ENCODE results near the gene CES2.
"Not testable (repeated sequence)": the region's sequence is repeated elsewhere in the genome, so short reads cannot be mapped to it uniquely, and the experiment has no call there.

Gene CES2

DNA sequence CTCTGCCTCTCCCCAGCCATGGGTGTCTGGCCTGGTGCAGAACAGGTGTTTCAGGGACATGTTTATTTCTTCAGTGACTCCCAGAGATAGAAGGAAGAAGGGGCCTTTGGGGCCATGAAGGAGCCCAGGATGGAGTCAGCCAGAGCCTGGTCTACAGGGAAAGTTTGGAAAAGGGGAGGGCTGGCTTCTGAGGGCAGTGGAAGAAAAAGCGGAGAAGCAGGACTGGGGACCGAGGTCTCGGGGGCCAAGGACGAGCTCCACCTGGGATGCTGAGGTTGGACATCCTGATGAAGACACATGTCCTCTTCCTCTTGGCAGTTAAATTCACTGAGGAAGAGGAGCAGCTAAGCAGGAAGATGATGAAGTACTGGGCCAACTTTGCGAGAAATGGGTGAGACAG lies 7.7 kb downstream of the CES2 start:
- TF ChIP-seq POLR2A (IDR thresholded peaks at IDR 0.05; ENCODE audit: low read length) (no peak), GATA1 (IDR thresholded peaks at IDR 0.05; ENCODE audit: low read depth, low read length) (no peak)
- DNase-seq = no peak

DNA sequence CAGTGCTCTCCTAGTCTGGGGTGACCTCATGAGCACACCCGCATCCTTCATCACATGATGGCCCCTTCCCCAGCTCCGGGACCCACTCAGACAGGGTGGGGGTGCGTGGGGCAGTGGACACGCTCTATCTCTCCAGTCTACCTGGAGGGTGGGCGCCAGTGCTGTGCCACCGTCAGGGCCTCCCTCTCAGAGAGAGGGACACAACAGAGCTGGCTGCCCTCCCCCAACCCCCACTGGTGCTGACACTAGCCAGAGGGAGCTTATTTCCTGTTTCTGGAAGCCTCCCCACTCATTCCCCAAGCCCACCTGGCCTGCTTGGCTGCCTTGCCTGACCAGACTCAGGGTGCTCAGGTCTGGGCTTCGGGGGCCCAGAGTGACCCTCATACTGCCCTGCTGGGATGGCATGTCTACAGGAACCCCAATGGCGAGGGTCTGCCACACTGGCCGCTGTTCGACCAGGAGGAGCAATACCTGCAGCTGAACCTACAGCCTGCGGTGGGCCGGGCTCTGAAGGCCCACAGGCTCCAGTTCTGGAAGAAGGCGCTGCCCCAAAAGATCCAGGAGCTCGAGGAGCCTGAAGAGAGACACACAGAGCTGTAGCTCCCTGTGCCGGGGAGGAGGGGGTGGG lies 8.2 kb downstream of the CES2 start:
- DNase-seq = no peak
- TF ChIP-seq POLR2A (IDR thresholded peaks at IDR 0.05; ENCODE audit: low read length) = no peak
- no peak for TF ChIP-seq GATA1 (IDR thresholded peaks at IDR 0.05; ENCODE audit: low read depth, low read length)

DNA sequence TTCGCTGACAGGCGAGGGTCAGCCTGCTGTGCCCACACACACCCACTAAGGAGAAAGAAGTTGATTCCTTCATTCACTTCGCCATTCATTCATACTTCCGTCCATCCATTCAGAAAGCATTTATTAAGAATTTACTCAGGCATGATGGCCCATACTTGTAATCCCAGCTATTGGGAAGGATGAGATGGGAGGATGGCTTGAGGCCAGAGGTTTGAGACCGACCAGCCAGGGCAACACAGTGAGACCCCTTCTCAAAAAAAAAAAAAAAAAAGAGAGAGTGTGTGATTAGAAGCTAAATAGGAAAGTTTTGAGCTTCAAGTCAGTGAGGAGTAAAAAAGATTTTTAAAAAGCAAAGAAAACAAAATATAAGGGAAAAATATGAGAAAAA lies 8.7 kb downstream of the CES2 start:
- no peak for DNase-seq
- TF ChIP-seq GATA1 (IDR thresholded peaks at IDR 0.05; ENCODE audit: low read depth, low read length) (no peak), POLR2A (IDR thresholded peaks at IDR 0.05; ENCODE audit: low read length) (no peak)

DNA sequence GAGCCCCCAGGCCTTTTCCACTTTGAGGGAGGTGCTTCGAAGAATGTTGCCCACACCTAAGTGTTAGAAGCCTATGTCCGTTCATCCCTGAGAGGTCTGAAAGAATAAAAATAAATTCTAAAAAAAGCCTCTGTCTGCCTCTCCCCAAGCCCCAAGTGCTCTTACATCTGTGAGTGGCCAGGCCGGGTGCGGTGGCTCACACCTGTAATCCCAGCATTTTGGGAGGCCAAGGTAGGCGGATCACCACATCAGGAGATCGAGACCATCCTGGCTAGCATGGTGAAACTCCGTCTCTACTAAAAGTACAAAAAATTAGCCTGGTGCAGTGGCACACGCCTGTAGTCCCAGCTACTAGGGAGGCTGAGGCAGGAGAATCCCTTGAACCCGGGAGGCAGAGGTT lies 9.7 kb downstream of the CES2 start:
- DNase-seq = not testable (repeated sequence)

DNA sequence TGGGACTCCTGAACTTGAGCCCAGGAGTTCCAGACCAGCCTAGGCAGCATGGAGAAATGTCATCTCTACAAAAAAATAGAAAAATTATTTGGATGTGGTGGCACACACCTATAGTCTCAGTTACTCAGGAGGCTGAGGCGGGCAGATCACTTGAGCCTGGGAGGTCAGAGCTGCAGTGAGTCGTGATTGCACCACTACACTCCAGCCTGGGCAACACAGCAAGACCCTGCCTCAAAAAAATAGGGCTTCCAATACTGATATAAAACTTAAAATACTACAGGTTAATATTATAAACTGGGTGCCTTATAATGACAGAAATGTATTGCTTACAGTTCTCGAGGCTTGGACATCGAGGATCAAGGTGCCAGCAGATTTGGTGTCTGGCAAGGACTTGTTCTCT lies 10.6 kb downstream of the CES2 start:
- no peak for DNase-seq
- TF ChIP-seq GATA1 (IDR thresholded peaks at IDR 0.05; ENCODE audit: low read depth, low read length) (no peak), POLR2A (IDR thresholded peaks at IDR 0.05; ENCODE audit: low read length) (no peak)

DNA sequence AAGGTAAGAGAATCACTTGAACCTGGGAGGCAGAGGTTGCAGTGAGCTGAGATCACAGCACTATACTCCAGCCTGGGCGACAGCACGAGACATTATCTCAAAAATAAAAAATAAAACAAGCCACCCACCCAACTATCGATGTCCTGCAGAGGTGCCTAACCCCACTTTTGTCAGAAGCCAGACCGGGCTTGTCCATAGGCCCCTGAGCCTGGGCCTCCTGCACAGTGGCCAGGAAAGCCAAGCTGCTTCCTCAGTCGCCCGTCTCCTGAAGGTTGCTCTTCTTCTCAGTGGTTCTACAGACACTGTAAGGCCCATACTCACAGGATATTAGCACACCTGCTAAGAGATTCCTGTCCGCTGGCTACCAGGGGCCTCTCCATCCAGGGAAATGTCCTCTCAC lies 11.2 kb downstream of the CES2 start:
- no peak for DNase-seq
- TF ChIP-seq GATA1 (IDR thresholded peaks at IDR 0.05; ENCODE audit: low read depth, low read length) = no peak
- no peak for TF ChIP-seq POLR2A (IDR thresholded peaks at IDR 0.05; ENCODE audit: low read length)

DNA sequence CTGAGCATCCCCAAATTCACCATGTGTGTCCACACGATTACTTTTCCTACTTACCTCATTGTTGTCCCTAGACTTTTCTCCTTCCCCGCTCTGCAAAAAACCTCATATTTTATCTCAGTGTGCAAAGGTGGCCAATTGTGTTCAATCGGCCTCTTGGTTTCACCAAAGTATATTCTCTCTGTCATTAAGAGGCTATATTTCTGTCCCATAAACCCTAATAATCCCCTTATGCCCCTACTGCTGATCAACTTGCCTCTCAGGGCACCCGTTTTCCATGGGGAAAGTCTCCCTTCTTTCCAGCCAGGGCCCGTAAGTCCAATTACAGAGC lies 11.6 kb downstream of the CES2 start:
- TF ChIP-seq POLR2A (IDR thresholded peaks at IDR 0.05; ENCODE audit: low read length) (no peak), GATA1 (IDR thresholded peaks at IDR 0.05; ENCODE audit: low read depth, low read length) (no peak)
- DNase-seq = no peak

DNA sequence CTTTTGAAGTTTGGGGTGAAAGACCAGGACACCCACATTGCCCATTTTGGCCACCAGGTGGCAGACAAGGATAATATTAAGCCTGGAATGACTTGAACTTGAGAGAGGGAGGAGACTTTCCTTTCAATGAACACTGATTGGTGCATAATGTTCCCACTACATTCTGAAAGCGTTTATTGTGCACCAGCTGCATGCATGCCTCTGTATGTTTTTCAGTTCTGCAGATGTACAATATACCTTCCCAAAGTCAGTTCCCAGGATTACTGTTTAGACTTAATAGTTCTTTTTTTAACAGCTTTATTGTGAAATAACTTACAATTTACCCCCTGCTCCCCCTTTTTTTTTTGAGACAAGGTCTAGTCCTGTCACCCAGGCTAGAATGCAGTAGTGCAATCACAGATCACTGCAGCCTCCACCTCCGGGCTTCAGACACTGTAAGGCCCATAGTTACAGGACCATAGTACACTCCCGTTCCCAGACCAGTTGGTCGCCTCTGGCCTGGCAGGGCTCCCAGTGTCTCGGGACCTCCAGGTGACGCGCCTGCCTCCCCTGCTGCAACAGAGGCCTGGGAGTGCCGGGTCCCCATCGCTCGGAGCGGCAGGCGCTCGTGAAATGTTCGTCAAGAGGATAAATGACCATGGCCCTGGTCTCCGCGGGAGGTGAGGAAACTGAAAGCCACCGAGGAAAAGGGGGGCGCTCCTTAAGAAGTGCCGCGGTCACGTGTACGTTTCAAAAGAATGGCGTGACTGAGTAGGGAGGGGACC lies 12.2 kb downstream of the CES2 start:
- TF ChIP-seq POLR2A (IDR thresholded peaks at IDR 0.05; ENCODE audit: low read length) (no peak), GATA1 (IDR thresholded peaks at IDR 0.05; ENCODE audit: low read depth, low read length) (no peak)
- peak; percentile 81 to 90 for DNase-seq

DNA sequence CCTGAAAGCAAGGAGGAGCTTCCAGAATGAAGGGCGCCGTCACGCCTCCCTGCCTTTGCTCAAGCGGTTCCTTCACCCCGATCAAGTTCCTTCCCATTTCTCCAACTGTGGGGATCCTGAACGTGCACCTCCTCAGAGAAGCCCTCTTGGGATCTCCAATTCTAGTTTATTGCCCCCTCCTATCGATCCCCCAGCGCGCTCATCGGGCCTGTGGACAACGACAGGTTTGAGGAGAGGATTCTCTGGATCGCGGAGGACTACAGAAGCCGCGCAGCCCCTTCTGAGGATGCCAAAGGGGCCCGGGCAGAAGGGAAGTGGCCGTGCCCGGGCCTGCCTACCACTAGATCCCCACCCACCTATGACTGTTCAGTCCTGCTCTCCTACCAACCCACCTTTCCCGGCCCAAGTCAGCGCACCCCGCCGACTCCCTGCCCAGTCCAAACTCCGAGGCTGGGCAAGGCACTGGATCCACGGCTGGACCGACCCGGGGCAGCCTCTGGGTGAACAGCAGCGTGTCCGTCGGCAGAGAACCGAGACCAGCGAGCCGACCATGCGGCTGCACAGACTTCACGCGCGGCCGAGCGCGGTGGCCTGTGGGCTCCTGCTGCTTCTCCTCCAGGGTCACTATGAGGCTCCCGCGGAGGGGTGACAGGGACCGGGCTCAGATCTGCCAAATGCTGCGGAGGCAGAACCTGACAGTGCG lies 13.0 kb downstream of the CES2 start:
- TF ChIP-seq POLR2A (IDR thresholded peaks at IDR 0.05; ENCODE audit: low read length) (no peak), GATA1 (IDR thresholded peaks at IDR 0.05; ENCODE audit: low read depth, low read length) (no peak)
- no peak for DNase-seq

DNA sequence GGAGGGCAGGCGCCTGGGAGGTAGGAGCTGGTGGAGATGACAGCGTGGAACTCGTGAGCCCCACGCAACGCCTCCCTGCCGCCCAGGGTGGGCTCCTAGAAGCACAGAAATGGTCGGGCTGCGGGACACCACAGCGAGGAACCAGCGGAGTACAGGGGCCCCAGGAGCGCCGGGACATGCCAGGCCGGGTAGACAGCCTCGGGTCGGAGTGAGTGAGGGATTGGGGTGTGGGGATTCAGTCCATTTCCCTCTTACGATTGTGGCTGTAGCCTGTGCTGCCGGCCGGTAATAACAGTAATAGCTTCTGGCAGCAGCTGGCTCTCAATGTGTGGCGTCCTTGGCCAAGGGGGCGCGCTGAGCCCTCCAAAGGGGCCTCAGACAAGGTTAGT lies 13.5 kb downstream of the CES2 start:
- no peak for DNase-seq
- TF ChIP-seq POLR2A (IDR thresholded peaks at IDR 0.05; ENCODE audit: low read length) (no peak), GATA1 (IDR thresholded peaks at IDR 0.05; ENCODE audit: low read depth, low read length) (no peak)

DNA sequence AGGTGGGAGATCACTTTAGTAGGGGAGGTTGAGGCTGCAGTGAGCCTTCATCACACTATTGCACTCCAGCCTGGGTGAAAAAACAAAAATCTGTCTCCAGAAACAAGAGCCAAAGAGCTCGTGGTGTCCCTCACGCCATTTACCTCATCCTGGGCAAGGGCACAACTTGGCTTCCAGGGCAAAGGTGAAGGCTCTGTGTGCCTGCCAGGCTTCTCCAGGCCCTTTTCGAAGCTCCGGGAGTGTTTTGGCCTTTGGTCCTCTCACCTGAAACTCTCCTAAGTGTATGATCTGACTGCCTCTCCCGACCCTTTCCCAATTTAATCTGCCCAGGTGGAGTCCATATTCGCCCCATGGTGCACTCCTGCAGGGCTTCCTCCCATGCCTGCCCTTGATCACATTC lies 14.2 kb downstream of the CES2 start:
- no peak for DNase-seq
- TF ChIP-seq POLR2A (IDR thresholded peaks at IDR 0.05; ENCODE audit: low read length) = no peak
- no peak for TF ChIP-seq GATA1 (IDR thresholded peaks at IDR 0.05; ENCODE audit: low read depth, low read length)

DNA sequence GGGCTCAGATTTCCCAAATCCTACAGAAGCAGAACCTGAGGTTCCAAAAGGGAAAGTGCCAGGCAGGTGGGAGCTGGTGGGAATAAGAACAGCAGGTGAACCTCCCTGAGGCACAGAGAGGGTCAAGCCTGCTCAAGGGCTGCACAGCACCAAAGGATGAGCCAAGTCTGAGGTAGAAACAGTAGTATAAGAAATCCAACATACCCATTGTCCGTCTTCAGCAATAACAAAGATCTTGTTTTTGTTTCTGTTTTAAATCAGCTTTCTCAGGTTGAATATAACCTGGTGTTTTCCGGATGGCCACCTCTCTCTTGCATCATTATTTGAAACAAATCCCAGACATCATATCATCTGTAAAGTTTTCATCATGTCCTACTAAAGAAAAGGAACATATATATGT lies 15.1 kb downstream of the CES2 start:
- TF ChIP-seq POLR2A (IDR thresholded peaks at IDR 0.05; ENCODE audit: low read length) (no peak), GATA1 (IDR thresholded peaks at IDR 0.05; ENCODE audit: low read depth, low read length) (no peak)
- no peak for DNase-seq

DNA sequence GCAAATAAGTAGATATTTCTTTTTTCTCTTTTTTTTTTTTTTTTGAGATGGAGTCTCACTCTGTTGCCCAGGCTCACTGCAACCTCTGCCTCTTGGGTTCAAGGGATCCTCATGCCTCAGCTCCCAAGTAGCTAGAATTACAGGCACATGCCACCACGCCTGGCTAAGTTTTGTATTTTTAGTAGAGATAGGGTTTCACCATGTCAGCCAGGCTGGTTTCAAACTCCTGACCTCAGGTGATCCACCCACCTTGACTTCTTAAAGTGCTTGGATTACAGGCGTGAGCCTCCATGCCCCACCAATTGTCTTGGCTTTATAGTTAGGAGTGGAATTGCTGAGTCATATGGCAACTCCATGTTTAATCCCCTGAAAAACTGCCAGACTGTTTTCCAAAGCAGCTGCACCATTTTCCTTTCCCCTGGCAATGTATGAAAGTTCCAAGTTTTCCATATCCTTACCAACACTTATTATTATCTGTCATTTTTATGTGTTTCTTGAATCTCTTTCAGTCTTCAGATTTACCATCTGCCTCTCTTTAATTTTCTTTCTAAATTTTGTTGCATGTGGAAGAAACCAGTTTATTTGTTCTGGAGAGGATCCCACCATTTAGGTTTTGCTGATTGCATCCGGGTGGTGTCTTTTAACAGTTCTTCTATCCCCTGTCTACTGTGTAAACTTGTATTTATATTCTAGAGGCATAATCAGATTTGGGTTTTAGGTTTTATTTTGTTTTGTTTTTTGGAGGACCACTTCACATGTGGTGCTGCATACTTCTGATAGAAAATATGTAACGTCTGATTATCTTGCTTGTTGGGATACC lies 15.9 kb downstream of the CES2 start:
- TF ChIP-seq POLR2A (IDR thresholded peaks at IDR 0.05; ENCODE audit: low read length) = no peak
- TF ChIP-seq GATA1 (IDR thresholded peaks at IDR 0.05; ENCODE audit: low read depth, low read length) = no peak
- DNase-seq = no peak

DNA sequence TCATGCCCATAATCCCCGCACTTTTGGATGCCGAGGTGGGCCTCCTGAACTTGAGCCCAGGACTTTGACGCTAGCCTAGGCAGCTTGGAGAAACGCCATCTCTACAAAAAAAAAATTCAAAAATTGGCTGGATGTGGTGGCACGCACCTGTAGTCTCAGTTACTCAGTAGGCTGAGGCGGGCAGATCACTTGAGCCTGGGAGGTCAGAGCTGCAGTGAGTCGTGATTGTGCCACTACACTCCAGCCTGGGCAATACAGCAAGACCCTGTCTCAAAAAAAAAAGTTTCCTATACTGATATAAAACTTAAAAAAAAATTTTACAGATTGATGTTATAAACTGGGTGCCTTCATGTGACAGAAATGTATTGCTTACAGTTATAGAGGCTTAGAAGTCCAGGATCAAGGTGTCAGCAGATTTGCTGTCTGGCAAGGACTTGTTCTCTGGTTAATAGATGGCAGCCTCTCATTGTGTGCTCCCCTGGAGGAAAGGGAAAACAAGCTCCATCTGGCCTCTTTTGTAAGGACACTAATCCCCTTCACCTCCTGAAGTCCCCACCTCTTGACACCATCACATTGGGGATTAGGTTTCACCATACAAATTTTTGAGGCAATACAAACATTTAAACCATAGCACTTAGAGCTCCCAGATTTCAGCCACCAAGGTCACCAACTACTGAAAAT lies 17.3 kb downstream of the CES2 start:
- DNase-seq = no peak
- TF ChIP-seq POLR2A (IDR thresholded peaks at IDR 0.05; ENCODE audit: low read length) (no peak), GATA1 (IDR thresholded peaks at IDR 0.05; ENCODE audit: low read depth, low read length) (no peak)

Measured in erythroblast (primary cell).